Measurements from ENCODE around the gene GATB. TPM values are rescaled to one million over a fixed set of nuclear protein-coding genes. Genes with fewer than 3 reads are reported as not detected.

The GATB gene
- total RNA-seq, 1 experiment from 2014 or later = 21.2 TPM

- H2BK20ac ChIP-seq (ENCODE audit: low read depth, low read length, poor library complexity, severe bottlenecking) = no peak overlapping the region
- no peak overlapping the region for H3K4ac ChIP-seq (ENCODE audit: low read depth, low read length)
- WGBS (ENCODE audit: extremely low coverage, insufficient read length, low lambda C conversion rate) = no CpG with 5 or more reads among the region's 14 CpGs
- H3K18ac ChIP-seq (ENCODE audit: insufficient read length, low read depth, low read length) = no peak overlapping the region
- no peaks in the 10 kb centered on the region for H3K27me3 Mint-ChIP-seq (ENCODE audit: low read depth)
- no peak for DNase-seq
- no peak overlapping the region for H2AFZ ChIP-seq (ENCODE audit: low read length)
- H2BK120ac ChIP-seq (ENCODE audit: low read depth, low read length, poor library complexity, severe bottlenecking) = no peak overlapping the region
- no peaks in the 10 kb centered on the region for H3K23me2 ChIP-seq (ENCODE audit: insufficient read length, low read depth, low read length, poor library complexity, severe bottlenecking)
- no peaks in the 10 kb centered on the region for H3K79me1 ChIP-seq (ENCODE audit: insufficient read depth, low read depth, low read length, poor library complexity, severe bottlenecking)
- H3K23ac ChIP-seq (ENCODE audit: insufficient read length, low read depth, low read length) = no peak overlapping the region
- no peak overlapping the region for H2BK12ac ChIP-seq (ENCODE audit: insufficient read length, low read depth, low read length)
- H3K27me3 ChIP-seq (ENCODE audit: insufficient read depth, low read length) = no peaks in the 10 kb centered on the region
- peaks cover 2% of the 10 kb centered on the region for H4K20me1 ChIP-seq (ENCODE audit: control insufficient read depth, insufficient read depth, insufficient read length)
- no peak overlapping the region for H4K91ac ChIP-seq (ENCODE audit: insufficient read length, low read depth, low read length)
- H3T11ph ChIP-seq (ENCODE audit: low read length) = no peak overlapping the region
- H3K9me3 ChIP-seq (ENCODE audit: control insufficient read depth, low read depth, low read length) = no peaks in the 10 kb centered on the region
- H2BK15ac ChIP-seq (ENCODE audit: low read depth, low read length) = no peak overlapping the region
- H3K4me3 Mint-ChIP-seq = no peak overlapping the region
- peaks cover 1 to 9% (median 4%) of the 10 kb centered on the region in 3 experiments; a peak in 4 of 7 replicates for H3K36me3 Mint-ChIP-seq (ENCODE audit: insufficient read depth in 1 of 3, low read depth in 3 of 3)
- H3K79me2 ChIP-seq (ENCODE audit: insufficient read depth, low read length) = no peaks in the 10 kb centered on the region
- no peak overlapping the region for H4K8ac ChIP-seq (replicated peaks; ENCODE audit: insufficient read length, low read depth, low read length)
- H3K9me3 Mint-ChIP-seq = no peaks in the 10 kb centered on the region; a peak in 1 of 5 replicates
- H3K4me1 Mint-ChIP-seq = peaks cover 26 to 33% of the 10 kb centered on the region in 2 experiments
- no peak overlapping the region for H3K27ac ChIP-seq (ENCODE audit: insufficient read length, low read depth, low read length)
- H3K9ac ChIP-seq (ENCODE audit: extremely low read depth, insufficient read length, low read length) = no peak overlapping the region
- H4K5ac ChIP-seq (ENCODE audit: insufficient read length, low read depth, low read length) = no peak overlapping the region
- H2BK5ac ChIP-seq (ENCODE audit: insufficient read length, low read length) = no peak overlapping the region
- H3K4me2 ChIP-seq (ENCODE audit: insufficient read depth, insufficient read length, low read length) = no peak overlapping the region
- H2AK5ac ChIP-seq (ENCODE audit: insufficient read length, low read length) = no peak overlapping the region
- TF ChIP-seq, protein P1, sequence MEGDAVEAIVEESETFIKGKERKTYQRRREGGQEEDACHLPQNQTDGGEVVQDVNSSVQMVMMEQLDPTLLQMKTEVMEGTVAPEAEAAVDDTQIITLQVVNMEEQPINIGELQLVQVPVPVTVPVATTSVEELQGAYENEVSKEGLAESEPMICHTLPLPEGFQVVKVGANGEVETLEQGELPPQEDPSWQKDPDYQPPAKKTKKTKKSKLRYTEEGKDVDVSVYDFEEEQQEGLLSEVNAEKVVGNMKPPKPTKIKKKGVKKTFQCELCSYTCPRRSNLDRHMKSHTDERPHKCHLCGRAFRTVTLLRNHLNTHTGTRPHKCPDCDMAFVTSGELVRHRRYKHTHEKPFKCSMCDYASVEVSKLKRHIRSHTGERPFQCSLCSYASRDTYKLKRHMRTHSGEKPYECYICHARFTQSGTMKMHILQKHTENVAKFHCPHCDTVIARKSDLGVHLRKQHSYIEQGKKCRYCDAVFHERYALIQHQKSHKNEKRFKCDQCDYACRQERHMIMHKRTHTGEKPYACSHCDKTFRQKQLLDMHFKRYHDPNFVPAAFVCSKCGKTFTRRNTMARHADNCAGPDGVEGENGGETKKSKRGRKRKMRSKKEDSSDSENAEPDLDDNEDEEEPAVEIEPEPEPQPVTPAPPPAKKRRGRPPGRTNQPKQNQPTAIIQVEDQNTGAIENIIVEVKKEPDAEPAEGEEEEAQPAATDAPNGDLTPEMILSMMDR (conservative IDR thresholded peaks at IDR 0.05) = no peak
- no peak overlapping the region for H3K27ac Mint-ChIP-seq
- H3K4me1 ChIP-seq (ENCODE audit: insufficient read depth, low read length) = no peaks in the 10 kb centered on the region
- H3K14ac ChIP-seq (ENCODE audit: insufficient read depth, low read length) = no peak overlapping the region; the same call in 1 of the 2 replicates
- no peak overlapping the region for H3K56ac ChIP-seq (ENCODE audit: insufficient read length, low read depth, low read length)
Observed at GRCh38 chr4:151691639-151692442, 69.0 kb downstream of the GATB start.

All from H9 (cell line).